ENCODE measurements around the gene RGS7. TPM values are rescaled to one million over a fixed set of nuclear protein-coding genes. Genes with fewer than 3 reads are reported as not detected.

Gene RGS7
- total and polyA plus RNA-seq, 7 donors: 0.04 TPM; not detected in 6

- TF ChIP-seq CTCF (IDR thresholded peaks at IDR 0.05): no peak
- H3K4me1 ChIP-seq: no peaks in the 10 kb centered on the region
- ATAC-seq (no peak), DNase-seq (no peak)
- H3K27me3 ChIP-seq (ENCODE audit: insufficient read depth in 3 of 3, low read length in 2 of 3): no peaks in the 10 kb centered on the region
- H3K9me3 ChIP-seq: no peaks in the 10 kb centered on the region
- WGBS, 3 donors: 30 to 43% (median 33%) methylated on average over 3 of the region's 3 CpGs
- H3K27ac ChIP-seq: no peak overlapping the region
- H3K4me3 ChIP-seq: no peak overlapping the region
- intact Hi-C loops (cut with DNase I): no loop called here
- H3K36me3 ChIP-seq (ENCODE audit: insufficient read depth in 1 of 2, low read depth in 1 of 2): no peaks in the 10 kb centered on the region
Measured at GRCh38 chr1:240829487-240829886, 527.5 kb downstream of the RGS7 start.

DNA sequence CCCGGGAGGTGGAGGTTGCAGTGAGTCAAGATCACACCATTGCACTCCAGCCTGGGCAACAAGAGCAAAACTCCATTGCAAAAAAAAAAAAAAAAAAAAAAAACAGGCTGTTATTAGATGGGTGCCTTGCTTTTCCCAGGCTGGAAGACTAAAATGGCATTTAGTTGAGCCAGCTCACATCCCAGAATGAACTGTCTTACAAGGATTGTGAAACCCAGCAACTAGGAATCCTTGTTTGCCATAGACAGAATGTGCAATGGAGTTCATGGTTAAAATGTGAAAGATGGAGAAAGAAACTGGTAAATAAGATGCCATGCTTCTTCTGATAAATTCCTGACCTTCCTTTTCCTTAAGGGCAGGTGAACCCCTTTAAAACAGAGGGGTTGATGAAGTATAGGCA lies 529.2 kb downstream of the RGS7 start:
- 86 to 95% (median 94%) methylated on average over 1 of the region's 1 CpG for WGBS, 3 donors
- H3K36me3 ChIP-seq (ENCODE audit: insufficient read depth in 1 of 2, low read depth in 1 of 2): no peaks in the 10 kb centered on the region
- no peaks in the 10 kb centered on the region for H3K4me1 ChIP-seq
- H3K27me3 ChIP-seq (ENCODE audit: insufficient read depth in 3 of 3, low read length in 2 of 3): no peaks in the 10 kb centered on the region
- no peaks in the 10 kb centered on the region for H3K9me3 ChIP-seq
- no peak for DNase-seq
- no peak for ATAC-seq
- no peak for TF ChIP-seq CTCF (IDR thresholded peaks at IDR 0.05)
- intact Hi-C loops (cut with DNase I): no loop called here
- H3K4me3 ChIP-seq: no peak overlapping the region
- no peak overlapping the region for H3K27ac ChIP-seq

- H3K9me3 ChIP-seq: no peaks in the 10 kb centered on the region
- ATAC-seq (no peak), DNase-seq (no peak)
- H3K27ac ChIP-seq: no peak overlapping the region
- no peak for TF ChIP-seq CTCF (IDR thresholded peaks at IDR 0.05)
- no peaks in the 10 kb centered on the region for H3K36me3 ChIP-seq (ENCODE audit: insufficient read depth in 1 of 2, low read depth in 1 of 2)
- WGBS, 3 donors: 78 to 83% (median 80%) methylated on average over 9 of the region's 9 CpGs
- intact Hi-C loops (cut with DNase I): no loop called here
- H3K4me3 ChIP-seq: no peak overlapping the region
- H3K27me3 ChIP-seq (ENCODE audit: insufficient read depth in 3 of 3, low read length in 2 of 3): no peaks in the 10 kb centered on the region
- no peaks in the 10 kb centered on the region for H3K4me1 ChIP-seq
Measured at GRCh38 chr1:240824238-240824637, 532.8 kb downstream of the RGS7 start.

GRCh38 chr1:240823357-240823756 lies 533.6 kb downstream of the RGS7 start:
- no peak for TF ChIP-seq CTCF (IDR thresholded peaks at IDR 0.05)
- Histone ChIP-seq H3K4me3 (no peak overlapping the region), H3K36me3 (ENCODE audit: insufficient read depth in 1 of 2, low read depth in 1 of 2) (no peaks in the 10 kb centered on the region), H3K4me1 (no peaks in the 10 kb centered on the region), H3K9me3 (no peaks in the 10 kb centered on the region), H3K27me3 (ENCODE audit: insufficient read depth in 3 of 3, low read length in 2 of 3) (no peaks in the 10 kb centered on the region), H3K27ac (no peak overlapping the region)
- 94 to 95% (median 95%) methylated on average over 30 to 31 of the region's 31 CpGs for WGBS, 3 donors
- ATAC-seq: no peak
- no peak for DNase-seq
- intact Hi-C loops (cut with DNase I): no loop called here

- Histone ChIP-seq H3K27ac (no peak overlapping the region), H3K27me3 (ENCODE audit: insufficient read depth in 3 of 3, low read length in 2 of 3) (no peaks in the 10 kb centered on the region), H3K4me1 (no peaks in the 10 kb centered on the region), H3K9me3 (no peaks in the 10 kb centered on the region), H3K36me3 (ENCODE audit: insufficient read depth in 1 of 2, low read depth in 1 of 2) (no peaks in the 10 kb centered on the region), H3K4me3 (no peak overlapping the region)
- WGBS, 3 donors: 92 to 96% (median 93%) methylated on average over 2 of the region's 2 CpGs
- DNase-seq (no peak), ATAC-seq (no peak)
- intact Hi-C loops (cut with DNase I): no loop called here
- TF ChIP-seq CTCF (IDR thresholded peaks at IDR 0.05): no peak
Measured at GRCh38 chr1:240821925-240822324, 535.1 kb downstream of the RGS7 start.

Data from psoas muscle (tissue), 8 donors.